ENCODE measurements around the gene GATA2. TPM values are rescaled to one million over a fixed set of nuclear protein-coding genes. Genes with fewer than 3 reads are reported as not detected.

GATA2 gene
- polyA plus RNA-seq, 1 experiment = 4.8 TPM

- peaks cover 5% of the 10 kb centered on the region for H3K27me3 ChIP-seq (ENCODE audit: control insufficient read depth, insufficient read depth, low read length)
- DNase-seq (ENCODE audit: low read depth, low spot score) = no peak
- H3K27ac ChIP-seq (ENCODE audit: low read depth, low read length) = no peak overlapping the region
- no peak overlapping the region for H3K4me3 ChIP-seq (ENCODE audit: low read depth, low read length)
- POLR2A ChIA-PET = no interaction called here
- TF ChIP-seq, protein P1, sequence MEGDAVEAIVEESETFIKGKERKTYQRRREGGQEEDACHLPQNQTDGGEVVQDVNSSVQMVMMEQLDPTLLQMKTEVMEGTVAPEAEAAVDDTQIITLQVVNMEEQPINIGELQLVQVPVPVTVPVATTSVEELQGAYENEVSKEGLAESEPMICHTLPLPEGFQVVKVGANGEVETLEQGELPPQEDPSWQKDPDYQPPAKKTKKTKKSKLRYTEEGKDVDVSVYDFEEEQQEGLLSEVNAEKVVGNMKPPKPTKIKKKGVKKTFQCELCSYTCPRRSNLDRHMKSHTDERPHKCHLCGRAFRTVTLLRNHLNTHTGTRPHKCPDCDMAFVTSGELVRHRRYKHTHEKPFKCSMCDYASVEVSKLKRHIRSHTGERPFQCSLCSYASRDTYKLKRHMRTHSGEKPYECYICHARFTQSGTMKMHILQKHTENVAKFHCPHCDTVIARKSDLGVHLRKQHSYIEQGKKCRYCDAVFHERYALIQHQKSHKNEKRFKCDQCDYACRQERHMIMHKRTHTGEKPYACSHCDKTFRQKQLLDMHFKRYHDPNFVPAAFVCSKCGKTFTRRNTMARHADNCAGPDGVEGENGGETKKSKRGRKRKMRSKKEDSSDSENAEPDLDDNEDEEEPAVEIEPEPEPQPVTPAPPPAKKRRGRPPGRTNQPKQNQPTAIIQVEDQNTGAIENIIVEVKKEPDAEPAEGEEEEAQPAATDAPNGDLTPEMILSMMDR (IDR thresholded peaks at IDR 0.05; ENCODE audit: low read depth, low read length) = no peak
- CTCF ChIA-PET = interaction anchor here (0.8 to 3.9 kb wide), 2 partner anchors 73 to 192 kb away, joined by 4 to 47 read pairs; no protein-coding TSS in a partner anchor
- H3K9me3 ChIP-seq (ENCODE audit: control insufficient read depth, insufficient read depth, low read length) = no peaks in the 10 kb centered on the region; the same call in 1 of the 2 replicates
Observed at GRCh38 chr3:128498901-128499530, 6.0 kb upstream of the GATA2 start.

DNA sequence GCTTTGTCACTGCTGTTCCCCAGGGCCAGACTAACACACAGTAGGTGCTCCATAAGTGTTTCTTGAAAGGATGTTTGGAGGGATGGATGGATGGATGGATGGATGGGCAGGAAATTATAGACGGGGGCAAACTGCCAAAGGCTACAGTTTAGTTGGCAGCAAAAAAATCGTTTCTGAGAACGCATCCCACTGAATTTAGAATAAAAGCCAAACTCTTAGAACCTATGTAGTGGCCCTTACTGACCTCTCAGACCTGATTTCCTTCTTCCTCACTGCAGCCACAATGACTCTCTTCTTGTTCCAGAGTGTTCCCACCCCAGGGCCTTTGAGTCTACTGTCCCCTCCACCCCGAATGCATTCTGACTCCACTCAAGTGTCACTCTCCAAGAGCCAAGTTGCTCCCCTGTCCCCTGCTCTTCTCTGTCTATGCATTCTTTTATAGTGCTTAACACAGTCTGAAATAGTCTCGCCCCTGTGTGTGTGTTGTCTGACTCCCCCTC is 5.2 kb upstream of the GATA2 start:
- CTCF ChIA-PET = interaction anchor here (0.8 to 3.9 kb wide), 11 partner anchors 8 to 403 kb away, joined by 3 to 47 read pairs (median 6); no protein-coding TSS in a partner anchor
- TF ChIP-seq, protein P1 (IDR thresholded peaks at IDR 0.05; ENCODE audit: low read depth, low read length) = no peak
- Histone ChIP-seq H3K4me3 (ENCODE audit: low read depth, low read length) (peak overlapping the region; percentile 64; the same call in 1 of the 2 replicates), H3K27ac (ENCODE audit: low read depth, low read length) (no peak overlapping the region), H3K9me3 (ENCODE audit: control insufficient read depth, insufficient read depth, low read length) (no peaks in the 10 kb centered on the region; the same call in 1 of the 2 replicates), H3K27me3 (ENCODE audit: control insufficient read depth, insufficient read depth, low read length) (peaks cover 5% of the 10 kb centered on the region)
- DNase-seq (ENCODE audit: low read depth, low spot score) = no peak
- POLR2A ChIA-PET = no interaction called here

DNA sequence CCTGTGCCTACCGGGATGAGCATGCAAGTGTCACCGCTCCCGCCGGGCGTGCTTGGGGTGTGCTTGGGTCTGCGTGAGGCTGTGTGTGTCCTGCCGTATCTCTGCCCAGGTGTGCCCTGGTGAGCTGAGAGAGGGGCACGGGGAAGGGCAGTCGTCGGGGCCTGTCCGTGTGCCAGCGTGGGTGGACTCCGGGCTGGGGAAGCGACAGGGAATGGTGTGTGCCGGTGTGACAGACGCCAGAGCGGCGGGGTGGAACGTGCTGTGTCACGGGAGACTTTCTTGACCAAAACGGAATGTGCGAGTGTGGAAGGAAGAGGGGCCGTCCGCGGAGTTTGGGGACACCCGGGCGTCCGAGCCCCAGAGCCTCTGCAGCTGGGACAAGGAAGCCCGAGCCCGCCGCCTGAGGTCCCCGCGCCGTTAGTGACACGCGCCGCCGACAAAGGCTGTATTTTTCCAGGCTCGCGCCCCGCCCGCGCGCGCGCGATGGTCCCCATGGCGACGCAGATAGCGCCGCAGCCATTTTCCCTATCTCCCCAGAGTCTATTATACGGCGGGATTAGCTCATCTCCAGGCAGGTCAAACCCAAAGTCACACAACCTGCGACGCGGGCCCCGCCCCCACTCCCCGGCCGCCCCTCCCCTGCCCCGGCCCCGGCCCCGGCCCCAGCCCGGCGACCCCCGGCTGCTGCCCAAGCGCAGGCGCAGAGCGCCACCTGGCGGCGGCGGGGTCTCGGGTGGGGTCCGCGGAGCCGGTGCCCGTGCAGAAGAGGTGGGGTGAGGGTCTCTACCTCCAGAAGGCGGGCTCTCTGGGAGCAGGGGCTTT is 4.5 kb upstream of the GATA2 start:
- ChIA-PET POLR2A (no interaction called here), CTCF (interaction anchor here (0.6 to 3.9 kb wide), 36 partner anchors 8 to 404 kb away, joined by 3 to 47 read pairs (median 4); no protein-coding TSS in a partner anchor)
- Histone ChIP-seq H3K4me3 (ENCODE audit: low read depth, low read length) (peak overlapping the region; percentile 64), H3K9me3 (ENCODE audit: control insufficient read depth, insufficient read depth, low read length) (no peaks in the 10 kb centered on the region; the same call in 1 of the 2 replicates), H3K27me3 (ENCODE audit: control insufficient read depth, insufficient read depth, low read length) (peaks cover 7% of the 10 kb centered on the region), H3K27ac (ENCODE audit: low read depth, low read length) (peak overlapping the region; percentile 2)
- no peak for DNase-seq (ENCODE audit: low read depth, low spot score)
- TF ChIP-seq, protein P1 (IDR thresholded peaks at IDR 0.05; ENCODE audit: low read depth, low read length) = peak; percentile 62

- peak overlapping the region; percentile 64 for H3K4me3 ChIP-seq (ENCODE audit: low read depth, low read length)
- no peak overlapping the region for H3K27ac ChIP-seq (ENCODE audit: low read depth, low read length)
- TF ChIP-seq, protein P1 (IDR thresholded peaks at IDR 0.05; ENCODE audit: low read depth, low read length) = no peak
- peaks cover 8% of the 10 kb centered on the region for H3K27me3 ChIP-seq (ENCODE audit: control insufficient read depth, insufficient read depth, low read length)
- ChIA-PET CTCF (interaction anchor here (0.7 to 3.9 kb wide), 17 partner anchors 7 to 401 kb away, joined by 3 to 47 read pairs (median 5); no protein-coding TSS in a partner anchor), POLR2A (no interaction called here)
- H3K9me3 ChIP-seq (ENCODE audit: control insufficient read depth, insufficient read depth, low read length) = no peaks in the 10 kb centered on the region; the same call in 1 of the 2 replicates
- no peak for DNase-seq (ENCODE audit: low read depth, low spot score)
Observed at GRCh38 chr3:128496602-128497304, 3.8 kb upstream of the GATA2 start.
